ENCODE data around the gene LHX2.

The LHX2 gene

GRCh38 chr9:124041817-124042116 is 30.2 kb downstream of the LHX2 start:
- in situ Hi-C loops (cut with MboI; ENCODE audit: low sequenced_read_pairs, unreplicated experiment), result no loop called here
- no peak for DNase-seq (ENCODE audit: low spot score)
- TF ChIP-seq, protein P1, sequence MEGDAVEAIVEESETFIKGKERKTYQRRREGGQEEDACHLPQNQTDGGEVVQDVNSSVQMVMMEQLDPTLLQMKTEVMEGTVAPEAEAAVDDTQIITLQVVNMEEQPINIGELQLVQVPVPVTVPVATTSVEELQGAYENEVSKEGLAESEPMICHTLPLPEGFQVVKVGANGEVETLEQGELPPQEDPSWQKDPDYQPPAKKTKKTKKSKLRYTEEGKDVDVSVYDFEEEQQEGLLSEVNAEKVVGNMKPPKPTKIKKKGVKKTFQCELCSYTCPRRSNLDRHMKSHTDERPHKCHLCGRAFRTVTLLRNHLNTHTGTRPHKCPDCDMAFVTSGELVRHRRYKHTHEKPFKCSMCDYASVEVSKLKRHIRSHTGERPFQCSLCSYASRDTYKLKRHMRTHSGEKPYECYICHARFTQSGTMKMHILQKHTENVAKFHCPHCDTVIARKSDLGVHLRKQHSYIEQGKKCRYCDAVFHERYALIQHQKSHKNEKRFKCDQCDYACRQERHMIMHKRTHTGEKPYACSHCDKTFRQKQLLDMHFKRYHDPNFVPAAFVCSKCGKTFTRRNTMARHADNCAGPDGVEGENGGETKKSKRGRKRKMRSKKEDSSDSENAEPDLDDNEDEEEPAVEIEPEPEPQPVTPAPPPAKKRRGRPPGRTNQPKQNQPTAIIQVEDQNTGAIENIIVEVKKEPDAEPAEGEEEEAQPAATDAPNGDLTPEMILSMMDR (IDR thresholded peaks at IDR 0.05; ENCODE audit: borderline replicate concordance, control extremely low read depth, extremely low read depth, insufficient read depth, missing control alignments), result no peak

DNA sequence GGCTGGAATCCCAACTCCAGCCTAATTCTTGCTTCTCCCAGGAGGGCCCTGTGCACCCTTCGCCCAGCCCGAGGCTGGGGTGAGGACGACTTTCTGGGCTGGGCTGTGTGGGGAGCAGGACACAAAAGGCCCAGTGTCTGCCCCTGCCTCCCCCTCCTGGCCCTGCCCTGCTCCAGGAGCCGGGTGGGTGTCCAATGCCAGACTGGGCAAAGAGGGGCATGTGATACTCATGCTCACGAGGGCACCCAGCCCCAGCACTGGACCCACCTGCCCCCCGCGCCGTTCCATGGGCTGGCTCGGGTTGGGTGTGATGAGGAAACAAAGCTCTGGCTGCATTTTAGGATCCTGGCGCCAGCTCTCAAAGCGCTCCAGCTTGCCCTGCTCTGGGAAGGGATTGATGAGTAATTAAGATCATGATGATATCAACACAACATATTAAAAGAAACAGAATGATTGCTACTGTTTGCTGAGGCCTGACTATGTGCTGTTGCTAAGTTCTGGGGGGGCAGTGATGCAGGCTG is 30.7 kb downstream of the LHX2 start:
- in situ Hi-C loops (cut with MboI; ENCODE audit: low sequenced_read_pairs, unreplicated experiment), result no loop called here
- TF ChIP-seq, protein P1 (IDR thresholded peaks at IDR 0.05; ENCODE audit: borderline replicate concordance, control extremely low read depth, extremely low read depth, insufficient read depth, missing control alignments), result no peak
- DNase-seq (ENCODE audit: low spot score), result no peak

DNA sequence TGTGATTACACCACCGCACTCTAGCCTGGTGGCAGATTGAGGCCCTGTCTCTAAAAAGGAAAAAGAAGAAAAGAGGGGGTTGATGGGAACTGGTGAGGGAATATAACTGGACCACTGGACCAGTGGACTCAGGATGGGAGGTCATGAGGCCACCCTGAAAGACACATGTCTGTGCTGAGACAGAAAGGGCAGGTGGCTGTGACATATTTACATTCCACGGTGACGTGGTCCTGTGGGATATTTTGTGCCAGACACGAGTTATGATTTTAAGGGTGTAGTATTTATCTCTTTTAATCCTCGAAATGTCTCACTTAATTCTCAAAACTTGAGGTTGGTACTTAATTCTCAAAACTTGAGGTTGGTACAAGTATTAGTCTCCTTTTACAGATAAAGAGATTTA is 32.9 kb downstream of the LHX2 start:
- in situ Hi-C loops (cut with MboI; ENCODE audit: low sequenced_read_pairs, unreplicated experiment), result no loop called here
- no peak for DNase-seq (ENCODE audit: low spot score)
- TF ChIP-seq, protein P1 (IDR thresholded peaks at IDR 0.05; ENCODE audit: borderline replicate concordance, control extremely low read depth, extremely low read depth, insufficient read depth, missing control alignments), result no peak

DNA sequence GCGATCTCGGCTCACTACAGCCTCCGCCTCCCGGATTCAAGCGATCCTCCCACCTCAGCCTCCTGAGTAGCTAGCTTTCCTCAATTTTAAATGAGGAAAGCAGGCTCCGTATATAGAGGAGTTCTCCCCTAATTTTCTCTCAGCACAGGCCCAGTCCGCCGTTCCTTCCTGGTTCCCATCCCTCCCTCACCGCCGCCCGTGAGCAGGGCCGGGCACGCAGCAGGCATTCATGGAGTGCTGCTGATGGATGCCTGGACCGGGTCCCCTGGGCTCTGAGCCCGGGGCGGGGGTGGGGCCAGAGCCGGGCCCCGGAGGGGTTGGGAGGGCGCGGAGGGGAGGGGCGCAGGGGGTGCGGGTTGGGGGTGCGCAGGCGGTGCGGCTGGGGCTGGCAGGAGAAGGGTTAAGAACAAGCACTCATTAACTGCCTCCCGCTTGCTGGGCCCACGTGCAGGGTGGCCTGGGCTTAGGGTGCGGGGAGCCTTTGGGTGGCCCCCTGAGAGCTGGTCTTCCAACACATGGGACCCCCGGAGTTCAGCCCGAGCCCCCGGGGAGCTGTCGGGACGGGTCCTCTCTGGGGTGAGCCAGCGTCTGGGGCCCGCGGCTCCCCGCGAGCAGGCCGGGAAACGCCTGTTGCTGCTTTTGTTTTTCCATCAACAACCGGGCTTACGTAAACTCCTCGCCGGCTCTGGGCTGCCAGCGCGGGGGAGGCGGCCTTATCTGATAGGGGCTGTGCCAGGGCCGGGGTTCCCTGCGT is 33.7 kb downstream of the LHX2 start:
- TF ChIP-seq, protein P1 (IDR thresholded peaks at IDR 0.05; ENCODE audit: borderline replicate concordance, control extremely low read depth, extremely low read depth, insufficient read depth, missing control alignments), result no peak
- in situ Hi-C loops (cut with MboI; ENCODE audit: low sequenced_read_pairs, unreplicated experiment), result no loop called here
- no peak for DNase-seq (ENCODE audit: low spot score)

GRCh38 chr9:124045830-124046177 is 34.2 kb downstream of the LHX2 start:
- DNase-seq (ENCODE audit: low spot score), result no peak
- in situ Hi-C loops (cut with MboI; ENCODE audit: low sequenced_read_pairs, unreplicated experiment), result no loop called here
- TF ChIP-seq, protein P1 (IDR thresholded peaks at IDR 0.05; ENCODE audit: borderline replicate concordance, control extremely low read depth, extremely low read depth, insufficient read depth, missing control alignments), result no peak

- TF ChIP-seq, protein P1 (IDR thresholded peaks at IDR 0.05; ENCODE audit: borderline replicate concordance, control extremely low read depth, extremely low read depth, insufficient read depth, missing control alignments), result no peak
- in situ Hi-C loops (cut with MboI; ENCODE audit: low sequenced_read_pairs, unreplicated experiment), result no loop called here
- DNase-seq (ENCODE audit: low spot score), result no peak
Measured at GRCh38 chr9:124046189-124046588, 34.6 kb downstream of the LHX2 start.
